SK-N-MC (cell line): ENCODE measurements around the gene DNAH10.
"Not testable (repeated sequence)": the region's sequence is repeated elsewhere in the genome, so short reads cannot be mapped to it uniquely, and the experiment has no call there.

ENCODE experiments used
- DNase-seq: peaks from one replicate; pipeline ENCODE4 v3.0.0-alpha.2; 2011; ENCODE audit warnings: low read depth, low spot score
- H3K27ac ChIP-seq: fragments of 200-600 bp; sonication (generic); 2 replicates; pipeline ENCODE4 v1.5.1; 2016; ENCODE audit warnings: mixed run types
- H3K36me3 ChIP-seq: fragments of 200-600 bp; sonication (generic); 2 replicates; pipeline ENCODE4 v1.6.1; 2017; ENCODE audit warnings: antibody characterized with exemption, low read length, mixed read lengths; ENCODE audit not compliant: insufficient read depth
- H3K4me3 ChIP-seq: fragments of 200-600 bp; sonication (generic); 2 replicates; pipeline ENCODE4 v1.5.1; 2016
- H3K9ac ChIP-seq: fragments of 200-600 bp; sonication (generic); 2 replicates; pipeline ENCODE4 v1.8.0; 2017; ENCODE audit warnings: mixed run types, mixed read lengths; ENCODE audit not compliant: insufficient read length
- H3K9me3 ChIP-seq: fragments of 200-600 bp; sonication (generic); 2 replicates; pipeline ENCODE4 v1.6.1; 2017; ENCODE audit warnings: low read depth, mild to moderate bottlenecking, antibody characterized with exemption, low read length, moderate library complexity, mixed read lengths
- EZH2 ChIP-seq: fragments of 200-600 bp; sonication (generic); IDR thresholded peaks from one replicate; pipeline ENCODE4 v1.6.1; 2017; ENCODE audit warnings: antibody characterized with exemption
- FOXP2 ChIP-seq: optimal IDR thresholded peaks from 2 replicates; pipeline ENCODE3; 2011; ENCODE audit warnings: mild to moderate bottlenecking, moderate library complexity; ENCODE audit not compliant: insufficient read depth; ENCODE audit errors: extremely low read length, control extremely low read depth
- POLR2AphosphoS5 ChIP-seq: IDR thresholded peaks from 2 replicates; pipeline ENCODE4 v1.6.1; 2012; ENCODE audit warnings: mild to moderate bottlenecking, low read depth, low read length, borderline replicate concordance

The DNAH10 gene

GRCh38 chr12:123767613-123768012, 5.5 kb downstream of the DNAH10 start:
- TF ChIP-seq EZH2 (no peak), FOXP2 (no peak), POLR2AphosphoS5 (no peak)
- H3K36me3 ChIP-seq, result no peaks in the 10 kb centered on the region
- H3K9me3 ChIP-seq, result no peaks in the 10 kb centered on the region
- DNase-seq, result no peak
- no peak overlapping the region for H3K9ac ChIP-seq
- no peak overlapping the region for H3K27ac ChIP-seq
- no peak overlapping the region for H3K4me3 ChIP-seq

DNA sequence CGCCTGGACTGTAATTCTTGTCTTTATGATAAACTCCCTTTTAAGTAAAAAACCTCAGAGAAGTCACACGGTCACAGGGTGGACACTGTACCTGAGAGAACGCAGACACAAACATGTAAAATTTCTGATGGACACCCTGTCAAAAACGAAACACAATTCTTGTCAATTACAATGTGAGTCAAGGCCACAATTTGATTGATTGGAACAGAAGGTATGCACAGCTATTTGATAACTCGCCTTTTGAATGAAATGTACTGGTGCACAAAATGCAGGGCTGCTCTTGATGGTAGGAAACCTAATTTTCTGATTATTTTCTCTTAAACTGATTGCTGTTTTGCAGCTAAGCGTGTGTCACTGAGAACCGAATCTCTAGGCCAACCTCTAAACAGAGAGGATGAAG, 9.2 kb downstream of the DNAH10 start:
- TF ChIP-seq POLR2AphosphoS5 (no peak), FOXP2 (no peak), EZH2 (no peak)

GRCh38 chr12:123772074-123772473, 10.0 kb downstream of the DNAH10 start:
- Histone ChIP-seq H3K9ac (no peak overlapping the region), H3K36me3 (no peaks in the 10 kb centered on the region), H3K27ac (no peak overlapping the region), H3K9me3 (no peaks in the 10 kb centered on the region), H3K4me3 (no peak overlapping the region)
- TF ChIP-seq POLR2AphosphoS5, result no peak
- no peak for TF ChIP-seq EZH2
- no peak for TF ChIP-seq FOXP2
- no peak for DNase-seq

More for the DNA sequence above, 9.2 kb downstream of the DNAH10 start:
- Histone ChIP-seq H3K4me3 (no peak overlapping the region), H3K27ac (no peak overlapping the region), H3K9ac (no peak overlapping the region), H3K9me3 (no peaks in the 10 kb centered on the region), H3K36me3 (no peaks in the 10 kb centered on the region)
- DNase-seq, result no peak

DNA sequence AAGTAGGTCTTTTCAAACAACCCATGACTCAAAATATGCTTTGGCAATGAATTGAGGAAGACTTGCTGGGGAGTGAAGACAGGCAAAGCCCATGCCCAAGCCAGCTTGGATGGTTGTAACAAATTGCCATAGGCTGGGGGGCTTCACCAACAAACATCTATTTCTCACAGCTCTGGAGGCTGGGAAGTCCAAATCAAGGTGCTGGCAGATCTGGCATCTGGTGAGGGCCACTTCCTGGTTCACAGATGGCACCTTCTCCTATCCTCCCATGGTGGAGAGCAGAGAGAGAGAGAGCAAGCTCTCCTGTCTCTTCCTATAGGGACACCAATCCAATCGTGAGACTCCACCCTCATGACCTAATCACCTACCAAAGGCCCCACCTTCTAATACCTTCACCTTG, 11.3 kb downstream of the DNAH10 start:
- Histone ChIP-seq H3K9me3 (no peaks in the 10 kb centered on the region), H3K27ac (no peak overlapping the region), H3K4me3 (no peak overlapping the region), H3K36me3 (no peaks in the 10 kb centered on the region), H3K9ac (no peak overlapping the region)
- TF ChIP-seq FOXP2 (no peak), POLR2AphosphoS5 (no peak), EZH2 (no peak)
- DNase-seq, result no peak

- TF ChIP-seq POLR2AphosphoS5 (no peak), EZH2 (no peak), FOXP2 (no peak)
- Histone ChIP-seq H3K36me3 (no peaks in the 10 kb centered on the region), H3K4me3 (no peak overlapping the region), H3K9me3 (no peaks in the 10 kb centered on the region), H3K9ac (no peak overlapping the region), H3K27ac (no peak overlapping the region)
- DNase-seq, result no peak
Observed at GRCh38 chr12:123779551-123779950, 17.4 kb downstream of the DNAH10 start.

- H3K27ac ChIP-seq, result no peak overlapping the region
- no peak overlapping the region for H3K4me3 ChIP-seq
- DNase-seq, result no peak
- no peaks in the 10 kb centered on the region for H3K9me3 ChIP-seq
- no peak overlapping the region for H3K9ac ChIP-seq
- no peak for TF ChIP-seq FOXP2
- TF ChIP-seq POLR2AphosphoS5, result no peak
- TF ChIP-seq EZH2, result no peak
- no peaks in the 10 kb centered on the region for H3K36me3 ChIP-seq
Observed at GRCh38 chr12:123782997-123783792, 21.1 kb downstream of the DNAH10 start.

- H3K27ac ChIP-seq, result no peak overlapping the region
- no peaks in the 10 kb centered on the region for H3K9me3 ChIP-seq
- no peak overlapping the region for H3K4me3 ChIP-seq
- H3K36me3 ChIP-seq, result no peaks in the 10 kb centered on the region
- no peak overlapping the region for H3K9ac ChIP-seq
- TF ChIP-seq FOXP2 (no peak), EZH2 (no peak), POLR2AphosphoS5 (no peak)
- DNase-seq, result no peak
Observed at GRCh38 chr12:123787466-123787865, 25.4 kb downstream of the DNAH10 start.

DNA sequence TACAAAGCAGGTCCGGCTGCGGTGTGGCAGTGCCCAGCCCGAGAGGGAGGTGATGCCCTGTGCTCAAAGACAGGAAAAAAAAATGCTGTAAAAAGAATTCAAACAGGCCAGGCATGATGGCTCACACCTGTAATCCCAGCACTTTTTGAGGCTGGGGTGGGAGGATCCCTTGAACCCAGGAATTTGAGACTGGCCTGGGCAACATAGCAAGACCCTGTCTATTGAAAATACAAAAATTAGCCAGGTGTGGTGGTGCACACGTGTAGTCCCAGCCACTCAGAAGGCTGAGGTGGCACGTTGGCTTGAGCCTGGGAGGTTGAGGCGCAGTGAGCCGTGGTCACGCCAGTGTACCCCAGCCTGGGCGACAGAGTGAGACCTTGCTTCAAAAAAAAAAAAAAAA, 26.4 kb downstream of the DNAH10 start:
- Histone ChIP-seq H3K4me3 (no peak overlapping the region), H3K27ac (no peak overlapping the region), H3K9me3 (no peaks in the 10 kb centered on the region), H3K36me3 (no peaks in the 10 kb centered on the region), H3K9ac (no peak overlapping the region)
- no peak for DNase-seq
- no peak for TF ChIP-seq POLR2AphosphoS5

- not testable (repeated sequence) for H3K36me3 ChIP-seq, DNase-seq, H3K27ac ChIP-seq, H3K4me3 ChIP-seq, H3K9ac ChIP-seq, H3K9me3 ChIP-seq
Observed at GRCh38 chr12:123789422-123789821, 27.3 kb downstream of the DNAH10 start.
